IPS DF 6.9 (cell line): ENCODE measurements around the gene PRUNE2.
"Not testable (repeated sequence)": the region's sequence is repeated elsewhere in the genome, so short reads cannot be mapped to it uniquely, and the experiment has no call there.

Experiments
- DNase-seq: peaks from one replicate; pipeline ENCODE4 v3.0.0-alpha.2; 2013; ENCODE audit warnings: low read depth, low spot score
- H3K27ac ChIP-seq: one replicate; pipeline ENCODE4 v1.5.1; 2013; ENCODE audit warnings: low read length, control low read depth
- H3K27me3 ChIP-seq: 2 replicates; pipeline ENCODE4 v1.6.1; 2013; ENCODE audit warnings: mild to moderate bottlenecking, low read length; ENCODE audit not compliant: control insufficient read depth, insufficient read depth
- H3K36me3 ChIP-seq: 2 replicates; pipeline ENCODE4 v1.6.1; 2013; ENCODE audit warnings: low read length; ENCODE audit not compliant: control insufficient read depth, insufficient read depth
- H3K4me1 ChIP-seq: 2 replicates; pipeline ENCODE4 v1.6.1; 2013; ENCODE audit warnings: low read length; ENCODE audit not compliant: control insufficient read depth, insufficient read depth
- H3K4me3 ChIP-seq: 2 replicates; pipeline ENCODE4 v1.5.1; 2013; ENCODE audit warnings: mild to moderate bottlenecking, low read length
- H3K9me3 ChIP-seq: 2 replicates; pipeline ENCODE4 v1.6.1; 2013; ENCODE audit warnings: low read length, inconsistent platforms; ENCODE audit not compliant: control insufficient read depth, insufficient read depth
- WGBS: extraction: QIAGEN DNeasy Blood & Tissue Kit; methylation state at CpG from one replicate; pipeline ENCODE4 v1.1.7; 2013; ENCODE audit warnings: mixed read lengths, missing lambda C conversion rate; ENCODE audit not compliant: insufficient read length, insufficient coverage; 5-methylcytosine and 5-hydroxymethylcytosine counted together

PRUNE2 gene

DNA sequence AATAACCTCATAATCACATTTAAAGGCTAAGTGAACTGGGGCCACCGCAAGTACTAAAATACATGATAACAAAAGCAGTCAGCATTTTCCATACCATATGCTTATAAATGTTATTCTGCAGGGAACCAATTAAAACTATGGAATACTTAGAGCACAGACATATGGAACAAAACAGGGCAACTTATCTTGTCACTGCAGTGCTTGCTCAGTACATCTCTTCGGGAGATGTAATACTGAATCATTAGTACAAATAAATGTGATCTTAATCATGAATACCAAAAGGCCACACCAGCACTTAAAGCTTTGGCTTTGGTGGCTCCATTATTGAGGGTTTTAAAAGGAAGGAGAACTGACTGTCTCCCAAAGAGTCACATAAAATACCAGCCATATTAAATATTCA, 32.1 kb downstream of the PRUNE2 start:
- Histone ChIP-seq H3K9me3 (no peaks in the 10 kb centered on the region), H3K4me1 (no peaks in the 10 kb centered on the region), H3K36me3 (no peaks in the 10 kb centered on the region), H3K27me3 (no peaks in the 10 kb centered on the region), H3K4me3 (no peak overlapping the region), H3K27ac (no peak overlapping the region)
- no peak for DNase-seq
- WGBS, result no CpG with 5 or more reads among the region's 2 CpGs

GRCh38 chr9:76873056-76873792, 32.7 kb downstream of the PRUNE2 start:
- Histone ChIP-seq H3K4me3 (no peak overlapping the region), H3K27ac (no peak overlapping the region), H3K4me1 (no peaks in the 10 kb centered on the region), H3K36me3 (no peaks in the 10 kb centered on the region), H3K9me3 (no peaks in the 10 kb centered on the region), H3K27me3 (no peaks in the 10 kb centered on the region)
- WGBS, result no CpG with 5 or more reads among the region's 13 CpGs
- DNase-seq, result peak; percentile 45

DNA sequence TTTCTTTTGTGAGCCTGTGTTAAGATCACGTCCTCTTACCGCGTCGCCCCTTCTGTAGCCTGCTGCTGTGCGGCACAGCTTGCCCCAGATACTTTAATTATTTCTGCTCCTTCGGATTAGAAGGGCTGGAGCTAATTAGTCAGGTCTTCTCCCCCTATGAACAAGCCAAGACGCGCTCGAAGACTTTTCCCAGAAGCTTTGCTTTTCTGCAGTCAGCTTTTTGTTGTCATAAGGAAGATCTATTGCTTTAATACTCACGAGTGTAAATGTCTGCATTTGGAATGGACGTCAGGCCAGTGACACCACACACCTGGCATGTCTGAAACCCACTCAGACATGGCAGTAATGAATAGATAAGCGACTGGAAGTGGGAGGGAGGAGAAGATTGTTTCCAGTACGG, 37.0 kb downstream of the PRUNE2 start:
- Histone ChIP-seq H3K27me3 (no peaks in the 10 kb centered on the region), H3K4me3 (no peak overlapping the region), H3K27ac (no peak overlapping the region), H3K9me3 (no peaks in the 10 kb centered on the region), H3K4me1 (peaks cover 2% of the 10 kb centered on the region; the same call in 1 of the 2 replicates), H3K36me3 (no peaks in the 10 kb centered on the region)
- no CpG with 5 or more reads among the region's 13 CpGs for WGBS
- no peak for DNase-seq

DNA sequence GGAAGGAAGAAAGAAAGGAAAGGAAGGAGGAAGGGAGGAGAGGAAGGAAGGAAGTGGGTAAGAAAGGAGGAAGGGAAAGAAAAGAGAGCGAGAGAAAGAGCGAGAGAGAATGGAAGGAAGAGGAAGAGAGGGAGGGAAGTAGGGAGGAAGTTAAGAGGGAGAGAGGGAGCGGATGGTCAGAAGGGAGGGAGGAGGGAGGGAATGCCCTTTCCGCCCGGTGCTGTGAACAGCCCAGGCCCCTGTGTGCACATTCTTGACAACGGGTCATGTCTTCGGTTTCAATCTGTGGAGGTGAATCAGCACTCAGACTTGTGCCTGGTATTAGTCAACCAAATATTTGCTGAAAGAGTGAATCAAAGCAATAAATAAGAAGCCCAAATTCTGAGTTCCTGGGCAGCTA, 39.2 kb downstream of the PRUNE2 start:
- Histone ChIP-seq H3K36me3 (no peaks in the 10 kb centered on the region), H3K4me1 (peaks cover 2% of the 10 kb centered on the region; the same call in 1 of the 2 replicates), H3K27me3 (no peaks in the 10 kb centered on the region), H3K4me3 (no peak overlapping the region), H3K9me3 (no peaks in the 10 kb centered on the region), H3K27ac (no peak overlapping the region)
- WGBS, result 100% methylated on average over 3 of the region's 7 CpGs
- no peak for DNase-seq

GRCh38 chr9:76863832-76864231, 42.1 kb downstream of the PRUNE2 start:
- Histone ChIP-seq H3K4me1 (peaks cover 3% of the 10 kb centered on the region), H3K27ac (no peak overlapping the region), H3K36me3 (no peaks in the 10 kb centered on the region), H3K9me3 (no peaks in the 10 kb centered on the region), H3K27me3 (no peaks in the 10 kb centered on the region), H3K4me3 (no peak overlapping the region)
- no CpG with 5 or more reads among the region's 3 CpGs for WGBS
- DNase-seq, result no peak

DNA sequence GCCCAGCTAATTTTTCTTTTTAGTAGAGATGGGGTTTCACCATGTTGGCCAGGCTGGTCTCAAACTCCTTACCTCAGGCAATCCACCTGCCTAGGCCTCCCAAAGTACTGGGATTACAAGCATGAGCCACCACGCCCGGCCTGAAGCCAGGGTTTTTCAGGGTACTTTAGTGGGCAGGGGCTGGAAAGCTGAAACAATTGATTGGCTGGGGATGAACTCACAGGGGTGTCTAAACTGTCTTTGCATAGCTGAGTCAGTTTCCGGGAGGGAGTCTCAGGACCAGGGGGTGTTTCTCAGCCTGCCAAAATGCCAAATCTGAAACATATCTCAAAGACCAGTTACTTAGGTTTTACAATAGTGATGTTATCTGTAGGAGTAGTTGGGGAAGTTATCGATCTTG, 46.1 kb downstream of the PRUNE2 start:
- no peaks in the 10 kb centered on the region for H3K36me3 ChIP-seq
- H3K9me3 ChIP-seq, result no peaks in the 10 kb centered on the region
- no peak for DNase-seq
- H3K4me3 ChIP-seq, result no peak overlapping the region
- no peak overlapping the region for H3K27ac ChIP-seq
- peaks cover 1% of the 10 kb centered on the region; the same call in 1 of the 2 replicates for H3K4me1 ChIP-seq
- no peaks in the 10 kb centered on the region for H3K27me3 ChIP-seq
- no CpG with 5 or more reads among the region's 4 CpGs for WGBS

DNA sequence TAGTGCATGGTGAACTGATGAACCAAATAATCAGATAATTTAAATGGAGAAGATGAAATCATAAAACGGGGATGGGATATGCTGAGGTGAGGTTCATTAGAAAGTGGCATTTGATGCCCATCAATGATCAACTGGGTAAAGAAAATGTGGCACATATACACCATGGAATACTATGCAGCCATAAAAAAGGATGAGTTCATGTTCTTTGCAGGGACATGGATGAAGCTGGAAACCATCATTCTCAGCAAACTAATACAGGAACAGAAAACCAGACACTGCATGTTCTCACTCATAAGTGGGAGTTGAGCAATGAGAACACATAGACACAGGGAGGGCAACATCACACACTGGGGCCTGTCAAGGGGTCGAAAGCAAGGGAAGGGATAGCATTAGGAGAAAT, 47.7 kb downstream of the PRUNE2 start:
- not testable (repeated sequence) for H3K27me3 ChIP-seq, H3K4me3 ChIP-seq, H3K9me3 ChIP-seq, H3K27ac ChIP-seq, H3K4me1 ChIP-seq, DNase-seq, H3K36me3 ChIP-seq
- WGBS, result no CpG with 5 or more reads among the region's 2 CpGs

- H3K4me3 ChIP-seq, result no peak overlapping the region
- H3K4me1 ChIP-seq, result peaks cover 1% of the 10 kb centered on the region; the same call in 1 of the 2 replicates
- H3K9me3 ChIP-seq, result no peaks in the 10 kb centered on the region
- H3K36me3 ChIP-seq, result no peaks in the 10 kb centered on the region
- no peak overlapping the region for H3K27ac ChIP-seq
- no peak for DNase-seq
- no CpG with 5 or more reads among the region's 3 CpGs for WGBS
- H3K27me3 ChIP-seq, result no peaks in the 10 kb centered on the region
Measured at GRCh38 chr9:76856016-76856415, 49.9 kb downstream of the PRUNE2 start.

- WGBS, result no CpG with 5 or more reads among the region's 1 CpG
- no peaks in the 10 kb centered on the region for H3K27me3 ChIP-seq
- no peak overlapping the region for H3K4me3 ChIP-seq
- H3K36me3 ChIP-seq, result no peaks in the 10 kb centered on the region
- no peak overlapping the region for H3K27ac ChIP-seq
- DNase-seq, result no peak
- H3K9me3 ChIP-seq, result no peaks in the 10 kb centered on the region
- H3K4me1 ChIP-seq, result no peaks in the 10 kb centered on the region; the same call in 1 of the 2 replicates
Measured at GRCh38 chr9:76855015-76855414, 50.9 kb downstream of the PRUNE2 start.

DNA sequence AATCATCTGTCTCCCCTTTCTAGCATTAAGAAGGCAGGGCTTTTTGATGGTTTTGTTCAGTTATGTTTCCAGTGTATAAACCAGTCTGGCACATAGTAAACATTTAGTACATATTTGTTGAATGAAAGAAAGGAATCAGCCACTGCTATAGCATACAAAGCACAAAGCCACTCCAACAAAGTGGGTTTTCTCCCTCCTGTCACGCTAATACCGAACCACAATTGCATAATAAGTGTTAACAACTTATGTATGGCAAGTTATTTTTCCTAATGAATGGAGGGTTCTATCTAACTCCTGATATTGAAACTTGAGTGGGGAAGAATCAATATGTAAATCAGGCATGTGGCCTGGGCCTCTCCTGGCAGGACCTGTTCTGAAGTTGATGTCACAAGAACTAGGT, 53.9 kb downstream of the PRUNE2 start:
- no peak for DNase-seq
- no peak overlapping the region for H3K4me3 ChIP-seq
- no peaks in the 10 kb centered on the region for H3K36me3 ChIP-seq
- no peaks in the 10 kb centered on the region for H3K9me3 ChIP-seq
- no CpG with 5 or more reads among the region's 2 CpGs for WGBS
- H3K27me3 ChIP-seq, result no peaks in the 10 kb centered on the region
- H3K27ac ChIP-seq, result no peak overlapping the region
- H3K4me1 ChIP-seq, result no peaks in the 10 kb centered on the region

DNA sequence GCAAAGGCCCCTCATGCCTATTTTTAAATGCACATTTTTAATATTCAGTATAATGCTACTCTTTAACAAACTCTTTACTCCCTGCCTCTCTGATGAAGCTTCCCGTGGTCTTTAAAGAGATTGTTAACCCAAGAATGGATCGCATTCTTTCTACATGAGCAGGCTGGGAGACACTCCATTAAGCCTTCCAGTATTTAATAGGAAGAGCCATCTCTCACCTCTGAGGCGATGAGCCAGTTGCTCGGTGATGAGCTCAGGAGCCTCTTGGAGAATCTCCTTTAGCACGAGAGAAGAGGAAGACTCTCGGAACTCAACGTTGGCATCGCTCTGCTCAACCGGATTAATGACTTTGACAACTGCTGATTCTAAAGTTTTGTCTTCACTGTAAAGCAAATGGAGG, 59.6 kb downstream of the PRUNE2 start:
- DNase-seq, result no peak
- Histone ChIP-seq H3K4me3 (no peak overlapping the region), H3K27ac (no peak overlapping the region), H3K4me1 (no peaks in the 10 kb centered on the region), H3K9me3 (no peaks in the 10 kb centered on the region), H3K36me3 (no peaks in the 10 kb centered on the region), H3K27me3 (no peaks in the 10 kb centered on the region)
- no CpG with 5 or more reads among the region's 9 CpGs for WGBS
